ENCODE results near the gene MKRN1. TPM values are rescaled to one million over a fixed set of nuclear protein-coding genes. Genes with fewer than 3 reads are reported as not detected.

MKRN1 gene, protein sequence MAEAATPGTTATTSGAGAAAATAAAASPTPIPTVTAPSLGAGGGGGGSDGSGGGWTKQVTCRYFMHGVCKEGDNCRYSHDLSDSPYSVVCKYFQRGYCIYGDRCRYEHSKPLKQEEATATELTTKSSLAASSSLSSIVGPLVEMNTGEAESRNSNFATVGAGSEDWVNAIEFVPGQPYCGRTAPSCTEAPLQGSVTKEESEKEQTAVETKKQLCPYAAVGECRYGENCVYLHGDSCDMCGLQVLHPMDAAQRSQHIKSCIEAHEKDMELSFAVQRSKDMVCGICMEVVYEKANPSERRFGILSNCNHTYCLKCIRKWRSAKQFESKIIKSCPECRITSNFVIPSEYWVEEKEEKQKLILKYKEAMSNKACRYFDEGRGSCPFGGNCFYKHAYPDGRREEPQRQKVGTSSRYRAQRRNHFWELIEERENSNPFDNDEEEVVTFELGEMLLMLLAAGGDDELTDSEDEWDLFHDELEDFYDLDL
- total RNA-seq (100 to 1,000 TPM; 108 to 146 (median 137) TPM), total RNA-seq (47.8 to 239 (median 155) reads per million in 29 experiments)
- total RNA-seq (2013), result 106 TPM

- POLR2A ChIA-PET, result interaction anchor here (0.5 to 0.7 kb wide), 4 partner anchors 25 to 1463 kb away, joined by 3 to 6 read pairs (median 3); partner anchors contain the start of gene MRPS33 (in 1 of the 2)
- Mint-ChIP-seq H3K9me3 (no peaks in the 10 kb centered on the region), H3K4me1 (peaks cover 19 to 30% (median 29%) of the 10 kb centered on the region in 3 donors), H3K36me3 (peaks cover 4% of the 10 kb centered on the region), H3K27ac (peak within 1 kb of the TSS; percentile 98 to 99), H3K27me3 (no peaks in the 10 kb centered on the region), H3K4me3 (peak within 1 kb of the TSS; percentile 98 to 99 (median 99))
- DNase-seq (peak; percentile 85 to 93 (median 90)), ATAC-seq (replicated peaks in 1 of 4) (peak; percentile 87 to 92 (median 89))
- CTCF ChIA-PET, result interaction anchor here (0.6 to 3.7 kb wide), 6 partner anchors 12 to 1080 kb away, joined by 3 to 32 read pairs (median 4); partner anchors contain the start of gene MRPS33 (in 1 of the 2)
- under 1% methylated on average over 41 of the region's 71 CpGs for WGBS (ENCODE audit: insufficient coverage)
- Histone ChIP-seq H3K27ac (ENCODE audit: low read length) (peak within 1 kb of the TSS; percentile 79), H3K4me3 (ENCODE audit: control insufficient read depth in 1 of 2, extremely low read depth in 1 of 2, low read length in 1 of 2) (peak within 1 kb of the TSS; percentile 71 to 87), H3K36me3 (ENCODE audit: control insufficient read depth in 2 of 2, extremely low read depth in 1 of 2, insufficient read depth in 1 of 2, low read length in 1 of 2) (no peaks in the 10 kb centered on the region), H3K27me3 (replicated peaks in 1 of 2; ENCODE audit: control insufficient read depth in 2 of 2, extremely low read depth in 1 of 2, insufficient read depth in 2 of 2, low read length in 1 of 2) (no peaks in the 10 kb centered on the region), H3K9me3 (no peaks in the 10 kb centered on the region), H3K4me1 (ENCODE audit: control insufficient read depth in 1 of 2, extremely low read depth in 1 of 2, insufficient read depth in 2 of 2, low read length in 2 of 2) (peaks cover 17 to 32% of the 10 kb centered on the region in 2 experiments)
Measured at GRCh38 chr7:140479062-140479738, at the start of gene MKRN1. TSS of gene MKRN1 (minus strand) at chr7:140479505. CDS start at chr7:140479344, 161 bp downstream.

- H3K27me3 Mint-ChIP-seq, result peaks cover 3 to 7% of the 10 kb centered on the region in 2 donors
- 89% methylated on average over 29 of the region's 31 CpGs for WGBS (ENCODE audit: insufficient coverage)
- Histone ChIP-seq H3K4me3 (ENCODE audit: control insufficient read depth in 1 of 2, extremely low read depth in 1 of 2, low read length in 1 of 2) (no peak overlapping the region), H3K36me3 (ENCODE audit: control insufficient read depth in 2 of 2, extremely low read depth in 1 of 2, insufficient read depth in 1 of 2, low read length in 1 of 2) (no peaks in the 10 kb centered on the region), H3K4me1 (ENCODE audit: control insufficient read depth in 1 of 2, extremely low read depth in 1 of 2, insufficient read depth in 2 of 2, low read length in 2 of 2) (peaks cover 4 to 16% of the 10 kb centered on the region in 2 experiments), H3K27me3 (replicated peaks in 1 of 2; ENCODE audit: control insufficient read depth in 2 of 2, extremely low read depth in 1 of 2, insufficient read depth in 2 of 2, low read length in 1 of 2) (peaks cover 0 to 4% of the 10 kb centered on the region in 2 experiments), H3K9me3 (no peaks in the 10 kb centered on the region), H3K27ac (ENCODE audit: low read length) (no peak overlapping the region)
- no peaks in the 10 kb centered on the region for H3K9me3 Mint-ChIP-seq
- H3K4me3 Mint-ChIP-seq, result peak overlapping the region in 1 of 3 donors; percentile 44
- no peaks in the 10 kb centered on the region for H3K36me3 Mint-ChIP-seq
- no peak for DNase-seq
- ChIA-PET POLR2A (no interaction called here), CTCF (no interaction called here)
- H3K27ac Mint-ChIP-seq, result peak overlapping the region in 1 of 2 donors; percentile 53
- peaks cover 19 to 29% (median 20%) of the 10 kb centered on the region in 3 donors for H3K4me1 Mint-ChIP-seq
- ATAC-seq (replicated peaks in 1 of 4), result no peak
Measured at GRCh38 chr7:140526787-140527664, 47.7 kb upstream of the MKRN1 start.

DNA sequence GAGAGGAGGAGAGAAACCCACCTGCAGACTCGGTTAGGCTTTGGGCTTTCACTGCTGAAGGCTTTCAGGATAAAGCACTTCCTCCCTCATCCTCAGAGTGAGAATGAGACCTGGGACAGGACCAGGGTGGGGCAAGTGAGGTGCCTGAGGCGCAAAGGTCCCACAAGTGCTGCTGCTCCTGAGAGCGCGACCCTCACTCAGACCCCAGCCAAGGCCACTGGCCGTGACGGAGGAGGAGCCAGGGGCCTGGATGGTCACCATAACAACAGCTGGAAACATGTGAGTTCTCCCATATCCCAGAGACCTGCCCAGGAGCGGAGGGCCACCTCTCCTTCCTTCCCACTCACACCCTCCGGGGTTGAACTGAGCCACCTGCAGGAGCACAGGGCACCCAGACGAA, 46.9 kb upstream of the MKRN1 start:
- peak in 1 of 4 experiments; percentile 34 for ATAC-seq (replicated peaks in 1 of 4)
- Mint-ChIP-seq H3K4me3 (peak overlapping the region in 1 of 3 donors; percentile 44), H3K27me3 (peaks cover 3 to 5% of the 10 kb centered on the region in 2 donors), H3K36me3 (no peaks in the 10 kb centered on the region), H3K4me1 (peaks cover 19 to 29% (median 20%) of the 10 kb centered on the region in 3 donors), H3K9me3 (no peaks in the 10 kb centered on the region), H3K27ac (peak overlapping the region in 1 of 2 donors; percentile 73)
- H3K27ac ChIP-seq (ENCODE audit: low read length), result no peak overlapping the region
- H3K4me3 ChIP-seq (ENCODE audit: control insufficient read depth in 1 of 2, extremely low read depth in 1 of 2, low read length in 1 of 2), result peak overlapping the region; percentile 3 to 19
- DNase-seq, result no peak
- no peaks in the 10 kb centered on the region for H3K9me3 ChIP-seq
- WGBS (ENCODE audit: insufficient coverage), result 87% methylated on average over 6 of the region's 9 CpGs
- H3K4me1 ChIP-seq (ENCODE audit: control insufficient read depth in 1 of 2, extremely low read depth in 1 of 2, insufficient read depth in 2 of 2, low read length in 2 of 2), result peaks cover 4 to 16% of the 10 kb centered on the region in 2 experiments
- H3K36me3 ChIP-seq (ENCODE audit: control insufficient read depth in 2 of 2, extremely low read depth in 1 of 2, insufficient read depth in 1 of 2, low read length in 1 of 2), result no peaks in the 10 kb centered on the region
- CTCF ChIA-PET, result no interaction called here
- H3K27me3 ChIP-seq (replicated peaks in 1 of 2; ENCODE audit: control insufficient read depth in 2 of 2, extremely low read depth in 1 of 2, insufficient read depth in 2 of 2, low read length in 1 of 2), result peaks cover 0 to 4% of the 10 kb centered on the region in 2 experiments
- POLR2A ChIA-PET, result interaction anchor here in 1 of 2 donors (0.5 kb wide), 1 partner anchor 484 kb away, joined by 3 read pairs; no protein-coding TSS in a partner anchor

- 29% methylated on average over 5 of the region's 10 CpGs for WGBS (ENCODE audit: insufficient coverage)
- Histone ChIP-seq H3K4me3 (ENCODE audit: control insufficient read depth in 1 of 2, extremely low read depth in 1 of 2, low read length in 1 of 2) (peak overlapping the region; percentile 3 to 19), H3K9me3 (no peaks in the 10 kb centered on the region), H3K27ac (ENCODE audit: low read length) (no peak overlapping the region), H3K36me3 (ENCODE audit: control insufficient read depth in 2 of 2, extremely low read depth in 1 of 2, insufficient read depth in 1 of 2, low read length in 1 of 2) (no peaks in the 10 kb centered on the region), H3K4me1 (ENCODE audit: control insufficient read depth in 1 of 2, extremely low read depth in 1 of 2, insufficient read depth in 2 of 2, low read length in 2 of 2) (peaks cover 4 to 16% of the 10 kb centered on the region in 2 experiments), H3K27me3 (replicated peaks in 1 of 2; ENCODE audit: control insufficient read depth in 2 of 2, extremely low read depth in 1 of 2, insufficient read depth in 2 of 2, low read length in 1 of 2) (peaks cover 0 to 4% of the 10 kb centered on the region in 2 experiments)
- Mint-ChIP-seq H3K36me3 (no peaks in the 10 kb centered on the region), H3K9me3 (no peaks in the 10 kb centered on the region), H3K4me1 (peaks cover 19 to 29% (median 20%) of the 10 kb centered on the region in 3 donors), H3K27me3 (peaks cover 0 to 3% of the 10 kb centered on the region in 2 donors), H3K27ac (peak overlapping the region in 1 of 2 donors; percentile 73), H3K4me3 (peak overlapping the region in 1 of 3 donors; percentile 44)
- peak; percentile 63 to 88 (median 76) for ATAC-seq (replicated peaks in 1 of 4)
- DNase-seq, result peak in 22 of 35 experiments; percentile 2 to 49 (median 16)
- POLR2A ChIA-PET, result interaction anchor here in 1 of 2 donors (0.5 kb wide), 1 partner anchor 484 kb away, joined by 3 read pairs; no protein-coding TSS in a partner anchor
- CTCF ChIA-PET, result no interaction called here
Measured at GRCh38 chr7:140525743-140526142, 46.4 kb upstream of the MKRN1 start.

- peaks cover 6 to 12% of the 10 kb centered on the region in 2 donors for H3K27me3 Mint-ChIP-seq
- no peaks in the 10 kb centered on the region for H3K9me3 Mint-ChIP-seq
- ChIA-PET CTCF (no interaction called here), POLR2A (no interaction called here)
- no peak overlapping the region for H3K4me3 Mint-ChIP-seq
- Histone ChIP-seq H3K27ac (ENCODE audit: low read length) (no peak overlapping the region), H3K9me3 (no peaks in the 10 kb centered on the region), H3K36me3 (ENCODE audit: control insufficient read depth in 2 of 2, extremely low read depth in 1 of 2, insufficient read depth in 1 of 2, low read length in 1 of 2) (no peaks in the 10 kb centered on the region), H3K4me3 (ENCODE audit: control insufficient read depth in 1 of 2, extremely low read depth in 1 of 2, low read length in 1 of 2) (no peak overlapping the region), H3K4me1 (ENCODE audit: control insufficient read depth in 1 of 2, extremely low read depth in 1 of 2, insufficient read depth in 2 of 2, low read length in 2 of 2) (peaks cover 1 to 15% of the 10 kb centered on the region in 2 experiments), H3K27me3 (replicated peaks in 1 of 2; ENCODE audit: control insufficient read depth in 2 of 2, extremely low read depth in 1 of 2, insufficient read depth in 2 of 2, low read length in 1 of 2) (peaks cover 0 to 28% of the 10 kb centered on the region in 2 experiments)
- H3K36me3 Mint-ChIP-seq, result no peaks in the 10 kb centered on the region
- H3K27ac Mint-ChIP-seq, result no peak overlapping the region
- 92% methylated on average over 3 of the region's 3 CpGs for WGBS (ENCODE audit: insufficient coverage)
- no peak for ATAC-seq (replicated peaks in 1 of 4)
- DNase-seq, result no peak
- H3K4me1 Mint-ChIP-seq, result peaks cover 16 to 23% (median 17%) of the 10 kb centered on the region in 3 donors
Measured at GRCh38 chr7:140521421-140521820, 42.1 kb upstream of the MKRN1 start.
